ENCODE results near the gene AAK1. TPM values are rescaled to one million over a fixed set of nuclear protein-coding genes. Genes with fewer than 3 reads are reported as not detected.

The AAK1 gene
- polyA plus RNA-seq, 3 donors, result 9.8 to 18.9 (median 10.8) TPM

GRCh38 chr2:69514819-69515218 lies 128.7 kb downstream of the AAK1 start:
- TF ChIP-seq CTCF (IDR thresholded peaks at IDR 0.05), result no peak
- no peak overlapping the region for H3K9ac ChIP-seq (ENCODE audit: insufficient read depth, low read length, poor library complexity, severe bottlenecking)
- no CpG with 5 or more reads among the region's 1 CpG for WGBS (ENCODE audit: insufficient coverage)
- Mint-ChIP-seq H3K36me3 (peaks cover 90 to 96% of the 10 kb centered on the region in 2 donors), H3K27me3 (ENCODE audit: low read depth in 3 of 3) (no peaks in the 10 kb centered on the region), H3K4me1 (peaks cover 3% of the 10 kb centered on the region), H3K4me3 (no peak overlapping the region), H3K9me3 (peaks cover 0 to 4% (median 0%) of the 10 kb centered on the region in 7 donors), H3K27ac (peak overlapping the region in 1 of 7 donors; percentile 50)
- no peaks in the 10 kb centered on the region for H4K20me1 ChIP-seq (ENCODE audit: insufficient read depth, low read length)
- DNase-seq, result no peak
- intact Hi-C loops (cut with micrococcal nuclease), result no loop called here
- no peak overlapping the region for H3K4me2 ChIP-seq (replicated peaks; ENCODE audit: extremely low read depth, low read length, poor library complexity, severe bottlenecking)
- no peaks in the 10 kb centered on the region for H3K79me2 ChIP-seq (ENCODE audit: insufficient read depth, low read length)
- no peaks in the 10 kb centered on the region for H3K4me1 ChIP-seq (ENCODE audit: control insufficient read depth in 1 of 2, insufficient read depth in 2 of 2, low read length in 2 of 2)
- H3K27ac ChIP-seq (ENCODE audit: low read depth in 1 of 2, low read length in 2 of 2), result peak overlapping the region in 1 of 2 donors; percentile 32
- no peak overlapping the region for H2AFZ ChIP-seq (ENCODE audit: insufficient read depth, low read depth, low read length, poor library complexity, severe bottlenecking)
- peaks cover 74 to 100% of the 10 kb centered on the region in 2 donors for H3K36me3 ChIP-seq (replicated peaks in 1 of 2; ENCODE audit: control insufficient read depth in 1 of 2, insufficient read depth in 2 of 2, low read length in 2 of 2)
- H3K27me3 ChIP-seq (ENCODE audit: control insufficient read depth in 2 of 2, insufficient read depth in 2 of 2, low read length in 2 of 2), result no peaks in the 10 kb centered on the region
- no peaks in the 10 kb centered on the region for H3K9me3 ChIP-seq (replicated peaks in 1 of 2; ENCODE audit: control insufficient read depth in 1 of 2, insufficient read depth in 1 of 2, low read length in 2 of 2)
- no peak overlapping the region for H3K4me3 ChIP-seq (replicated peaks in 1 of 3; ENCODE audit: low read depth in 2 of 3, low read length in 3 of 3)

- Mint-ChIP-seq H3K27me3 (ENCODE audit: low read depth in 3 of 3) (no peaks in the 10 kb centered on the region), H3K9me3 (peaks cover 0 to 4% (median 0%) of the 10 kb centered on the region in 7 donors), H3K4me1 (peaks cover 3% of the 10 kb centered on the region), H3K27ac (peak overlapping the region in 1 of 7 donors; percentile 1), H3K36me3 (peaks cover 86 to 92% of the 10 kb centered on the region in 2 donors), H3K4me3 (no peak overlapping the region)
- no peaks in the 10 kb centered on the region for H3K79me2 ChIP-seq (ENCODE audit: insufficient read depth, low read length)
- H3K9ac ChIP-seq (ENCODE audit: insufficient read depth, low read length, poor library complexity, severe bottlenecking), result no peak overlapping the region
- H3K27me3 ChIP-seq (ENCODE audit: control insufficient read depth in 2 of 2, insufficient read depth in 2 of 2, low read length in 2 of 2), result no peaks in the 10 kb centered on the region
- 100% methylated on average over 2 of the region's 2 CpGs for WGBS (ENCODE audit: insufficient coverage)
- DNase-seq, result no peak
- H4K20me1 ChIP-seq (ENCODE audit: insufficient read depth, low read length), result no peaks in the 10 kb centered on the region
- H3K4me2 ChIP-seq (replicated peaks; ENCODE audit: extremely low read depth, low read length, poor library complexity, severe bottlenecking), result no peak overlapping the region
- no peak overlapping the region for H3K4me3 ChIP-seq (replicated peaks in 1 of 3; ENCODE audit: low read depth in 2 of 3, low read length in 3 of 3)
- intact Hi-C loops (cut with micrococcal nuclease), result no loop called here
- H2AFZ ChIP-seq (ENCODE audit: insufficient read depth, low read depth, low read length, poor library complexity, severe bottlenecking), result no peak overlapping the region
- peak overlapping the region in 1 of 2 donors; percentile 32 for H3K27ac ChIP-seq (ENCODE audit: low read depth in 1 of 2, low read length in 2 of 2)
- no peak for TF ChIP-seq CTCF (IDR thresholded peaks at IDR 0.05)
- no peaks in the 10 kb centered on the region for H3K9me3 ChIP-seq (replicated peaks in 1 of 2; ENCODE audit: control insufficient read depth in 1 of 2, insufficient read depth in 1 of 2, low read length in 2 of 2)
- peaks cover 71 to 100% of the 10 kb centered on the region in 2 donors for H3K36me3 ChIP-seq (replicated peaks in 1 of 2; ENCODE audit: control insufficient read depth in 1 of 2, insufficient read depth in 2 of 2, low read length in 2 of 2)
- peaks cover 0 to under 1% of the 10 kb centered on the region in 2 donors for H3K4me1 ChIP-seq (ENCODE audit: control insufficient read depth in 1 of 2, insufficient read depth in 2 of 2, low read length in 2 of 2)
These were observed 129.1 kb downstream of the AAK1 start for GRCh38 chr2:69514406-69514805.

Data from CD14-positive monocyte (primary cell).